Measurements from ENCODE around the gene SLC10A1.

Gene SLC10A1

DNA sequence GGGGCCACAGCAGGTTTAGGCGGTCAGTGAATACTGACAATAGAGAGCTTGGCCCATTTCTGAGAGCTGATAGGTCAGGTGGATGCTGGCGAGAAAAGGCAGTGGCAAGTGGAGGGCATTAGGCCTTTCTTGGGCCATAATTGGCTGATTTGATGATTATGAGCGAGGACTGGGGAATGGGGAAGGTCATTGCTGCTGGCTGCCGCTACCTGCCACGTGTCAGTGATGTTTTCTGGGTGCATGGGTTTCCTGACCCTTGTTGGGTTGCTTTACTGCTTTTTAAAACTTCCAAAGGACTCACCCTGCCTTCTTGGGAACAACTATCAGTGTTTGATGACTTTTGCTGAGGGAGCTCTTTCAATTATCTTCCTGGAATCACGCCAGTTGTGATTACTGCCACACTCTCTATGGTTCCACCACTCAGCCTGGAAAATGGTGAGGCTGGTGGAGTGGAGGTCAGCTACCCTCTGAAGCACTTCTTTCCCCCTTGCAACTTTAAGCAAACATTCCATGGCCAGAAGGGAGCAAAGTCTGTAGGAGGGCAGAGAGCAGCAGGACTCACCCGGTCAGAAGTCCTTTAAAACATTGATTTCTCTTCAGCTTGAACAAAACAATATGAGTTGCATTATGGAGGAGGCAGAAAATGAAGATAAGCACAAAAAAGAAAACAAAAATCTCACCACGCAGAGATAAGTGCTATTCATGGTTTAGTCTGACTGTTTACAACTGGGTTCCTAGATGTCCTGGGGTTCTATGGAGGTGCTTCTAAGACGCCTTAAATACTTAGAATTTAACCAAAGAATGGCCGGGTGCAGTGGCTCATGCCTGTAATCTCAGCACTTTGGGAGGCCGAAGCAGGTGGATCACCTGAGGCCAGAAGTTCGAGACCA, 12.1 kb upstream of the SLC10A1 start:
- no peak for DNase-seq (ENCODE audit: low read depth)

DNA sequence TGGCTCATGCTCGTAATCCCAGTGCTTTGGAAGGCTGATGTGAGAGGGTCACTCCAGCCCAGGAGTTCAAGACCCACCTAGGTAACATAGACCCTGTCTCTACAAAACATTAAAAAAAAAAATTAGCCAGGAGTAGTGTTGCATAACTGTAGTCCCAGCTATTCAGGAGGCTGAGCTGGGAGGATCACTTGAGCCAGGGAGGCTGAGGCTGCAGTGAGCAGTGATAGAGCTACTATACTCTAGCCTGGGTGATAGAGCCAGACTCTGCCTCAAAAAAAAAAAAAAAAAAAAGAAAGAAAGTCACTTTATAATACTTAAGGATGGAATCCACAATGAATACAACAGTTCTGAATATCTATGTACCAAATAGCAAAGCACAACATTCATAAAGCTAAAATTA, 10.2 kb upstream of the SLC10A1 start:
- no peak for DNase-seq (ENCODE audit: low read depth)

DNA sequence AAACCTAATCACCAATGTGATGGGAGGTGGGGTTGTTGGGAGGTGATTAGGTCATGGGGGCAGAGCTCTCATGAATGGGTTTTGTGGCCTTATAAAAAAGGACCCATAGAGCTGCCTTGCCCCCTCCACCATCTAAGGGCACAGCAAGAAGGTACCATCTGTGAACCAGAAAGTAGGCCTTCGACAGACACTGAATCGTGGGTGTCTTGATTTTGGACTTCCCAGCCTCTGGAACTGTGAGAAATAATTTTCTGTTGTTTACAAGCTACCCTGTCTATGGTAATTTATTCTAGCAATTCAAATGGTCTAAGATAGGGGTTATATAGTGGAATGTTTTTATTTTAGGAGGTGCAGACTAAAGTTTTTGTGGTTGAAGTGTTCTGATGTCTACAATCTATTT, 7.9 kb upstream of the SLC10A1 start:
- DNase-seq (ENCODE audit: low read depth), result no peak

DNA sequence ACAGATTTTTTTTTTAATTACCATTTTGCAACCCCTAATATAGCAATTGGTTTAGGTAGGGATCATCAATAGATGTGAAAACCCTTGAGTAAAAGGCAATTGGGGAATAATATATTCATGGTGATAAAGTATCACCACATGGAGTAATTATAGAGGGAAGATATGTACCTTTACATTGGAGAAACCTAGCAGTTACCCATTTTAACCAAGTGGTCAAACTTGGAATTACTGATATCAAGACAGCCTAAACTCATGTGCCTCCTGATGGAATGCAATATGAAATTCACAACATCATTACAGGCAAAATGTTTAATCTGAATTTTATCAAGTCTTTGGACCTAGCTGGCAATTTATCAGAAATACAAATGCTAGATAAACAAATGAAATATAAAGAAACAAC, 6.7 kb upstream of the SLC10A1 start:
- DNase-seq (ENCODE audit: low read depth), result no peak

DNA sequence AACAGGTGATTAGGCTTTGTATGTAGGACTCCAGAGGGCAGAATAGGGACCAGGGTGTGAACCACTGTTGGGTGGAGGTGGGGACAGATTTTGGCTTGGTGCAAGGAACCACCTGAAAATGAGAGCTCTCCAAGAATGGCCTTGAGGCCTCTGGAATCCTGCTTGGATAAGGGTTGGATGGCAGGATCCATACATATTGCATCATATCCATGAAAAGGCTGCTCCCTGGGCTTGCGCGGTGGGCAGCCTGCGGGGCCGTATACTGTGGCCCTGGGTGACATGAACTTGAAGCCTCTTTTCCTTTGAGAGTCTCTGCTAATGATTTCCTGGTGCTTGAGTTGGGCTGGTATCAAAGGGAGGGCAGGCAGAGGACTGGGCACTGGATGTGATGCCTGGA, 1.3 kb upstream of the SLC10A1 start:
- DNase-seq (ENCODE audit: low read depth), result no peak

DNA sequence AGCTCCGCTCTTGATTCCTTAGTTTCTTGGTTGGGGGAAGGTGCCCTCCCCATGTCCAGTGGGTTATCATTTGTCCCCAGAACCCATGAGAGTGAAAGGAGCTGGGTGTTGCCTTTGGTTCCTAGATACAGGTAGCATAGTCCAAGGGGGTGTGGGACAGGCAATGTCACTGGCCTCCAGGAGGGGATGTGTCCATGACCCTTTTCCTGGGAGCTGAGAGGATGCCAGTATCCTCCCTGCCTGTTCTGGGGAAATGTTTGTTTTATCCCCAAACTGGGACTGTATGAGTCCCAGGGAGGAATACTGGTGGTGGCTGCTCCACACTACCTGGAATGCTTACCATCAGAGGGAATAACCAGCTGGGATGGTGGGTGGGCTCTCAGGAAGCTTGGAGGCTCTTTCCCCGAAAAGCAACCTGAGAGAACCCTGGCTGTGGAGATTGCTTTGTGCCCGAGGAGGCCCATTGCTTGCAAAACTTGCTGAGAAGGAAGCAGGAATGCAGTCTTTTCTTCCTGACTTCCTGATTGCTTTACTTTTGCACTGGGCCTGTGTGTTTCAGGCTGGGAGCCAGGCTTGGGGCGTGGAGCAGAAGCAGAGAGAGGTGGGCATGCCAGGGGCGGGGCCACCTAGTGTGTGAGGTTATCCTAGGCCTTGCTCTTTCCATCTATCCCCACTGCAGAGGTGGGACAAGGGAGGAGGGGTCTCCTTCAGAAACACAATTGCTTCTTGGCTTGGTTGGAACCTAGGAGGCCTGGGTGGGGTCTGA, 715 bp upstream of the SLC10A1 start:
- no peak for DNase-seq (ENCODE audit: low read depth)

DNA sequence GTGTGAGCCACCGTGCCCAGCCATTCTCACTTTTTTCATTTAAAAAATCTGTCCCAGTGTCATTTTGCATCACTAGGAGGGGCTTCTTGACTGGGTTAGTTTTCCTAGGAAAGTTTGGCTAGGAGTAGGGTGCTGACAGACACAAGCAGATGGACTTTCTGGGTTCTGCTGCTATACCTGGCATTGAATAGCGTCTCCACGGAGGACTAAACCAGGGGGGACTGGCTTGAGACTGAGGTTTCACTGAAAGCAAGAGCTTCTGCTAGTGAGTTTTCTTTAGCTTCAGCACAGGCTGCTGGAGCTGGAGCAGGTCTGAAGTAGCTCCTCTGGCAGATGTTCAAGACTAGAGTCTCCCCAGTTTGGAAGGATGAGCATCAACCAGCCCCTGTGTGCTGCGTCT, 1.4 kb downstream of the SLC10A1 start:
- DNase-seq (ENCODE audit: low read depth), result no peak

DNA sequence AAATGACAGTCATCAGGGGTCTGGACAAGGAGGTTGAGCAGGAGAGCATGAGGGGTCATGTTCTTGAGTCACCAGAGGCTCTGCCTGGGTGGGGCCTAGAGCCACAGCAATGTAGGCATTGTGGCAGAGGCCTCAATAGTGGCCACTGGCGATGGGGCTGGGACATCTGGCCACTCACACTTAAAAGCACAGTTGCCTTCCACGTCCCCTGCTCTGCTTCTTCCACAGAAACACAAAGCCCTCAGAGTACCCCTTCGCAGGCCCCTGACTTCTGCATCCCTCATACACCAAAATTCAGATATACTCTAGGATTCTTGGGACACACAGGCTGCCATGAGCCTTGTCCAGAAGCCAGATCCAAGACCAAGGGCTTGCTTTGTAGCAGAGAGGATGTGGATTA, 2.2 kb downstream of the SLC10A1 start:
- no peak for DNase-seq (ENCODE audit: low read depth)

DNA sequence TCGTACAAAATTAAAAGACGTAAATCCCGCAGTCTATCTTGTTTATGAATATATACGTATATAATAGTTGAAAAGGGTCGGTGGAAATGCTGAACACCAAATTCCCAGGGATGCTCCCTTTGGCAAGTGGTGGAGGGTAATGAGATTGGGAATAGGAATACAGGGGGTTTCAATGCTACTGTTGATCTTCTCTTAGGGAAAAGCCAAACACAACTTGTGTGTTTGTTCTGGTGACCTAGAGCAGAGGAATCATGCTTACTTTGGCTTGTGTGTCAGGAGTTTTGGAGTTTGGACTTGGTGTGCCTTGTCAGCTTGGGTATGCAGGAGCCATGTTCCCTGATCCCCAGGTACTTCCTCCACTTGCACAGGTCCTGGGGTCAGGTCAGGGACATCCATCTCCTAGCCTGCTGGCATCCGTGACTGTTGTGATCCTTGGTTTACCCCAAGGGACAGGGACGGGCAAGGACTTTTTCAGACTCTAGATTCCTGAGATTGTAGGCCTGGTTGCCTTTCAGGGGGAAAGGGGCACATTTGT, 4.1 kb downstream of the SLC10A1 start:
- DNase-seq (ENCODE audit: low read depth), result no peak

DNA sequence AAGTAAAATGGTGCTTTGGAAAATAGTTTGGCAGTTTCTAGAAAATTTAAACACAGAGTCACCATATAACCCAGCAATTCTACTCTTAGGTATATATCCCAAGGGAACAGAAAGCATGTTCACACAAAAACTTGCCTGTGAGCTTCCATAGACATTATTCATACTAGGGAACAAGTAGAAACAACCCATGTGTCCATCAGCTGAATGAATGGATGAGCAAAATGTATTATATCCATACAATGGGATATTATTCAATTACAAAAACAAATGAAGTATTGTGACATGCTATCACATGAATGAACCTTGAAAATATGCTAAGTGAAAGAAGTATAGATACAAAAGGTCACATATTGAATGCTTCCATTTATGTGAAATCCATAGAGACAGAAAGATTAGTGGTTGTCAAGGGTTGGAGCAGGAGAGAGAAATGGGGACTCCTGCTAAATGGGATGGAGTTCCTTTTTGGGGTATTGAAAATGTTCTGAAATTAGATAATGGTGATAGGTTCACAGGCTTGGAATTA, 7.9 kb downstream of the SLC10A1 start:
- no peak for DNase-seq (ENCODE audit: low read depth)

DNA sequence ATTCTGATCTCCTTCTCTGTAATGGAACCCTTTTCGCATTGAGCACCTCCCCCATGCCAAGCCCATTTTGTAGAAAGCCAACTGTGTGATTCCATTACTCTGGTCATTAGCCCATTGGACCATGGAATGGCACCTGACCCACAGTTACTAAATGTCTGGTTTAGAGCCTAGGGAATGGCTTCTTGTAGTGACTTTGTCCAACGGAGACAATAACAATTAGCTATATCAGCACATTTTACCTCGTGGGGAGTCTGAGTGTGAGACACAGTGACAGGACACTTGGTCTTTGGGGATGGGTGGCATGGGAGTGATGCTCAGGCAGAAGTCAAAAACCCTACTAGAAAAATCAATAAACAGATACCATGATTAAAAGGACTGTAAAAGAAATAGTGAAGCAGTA, 10.4 kb downstream of the SLC10A1 start:
- DNase-seq (ENCODE audit: low read depth), result no peak

DNA sequence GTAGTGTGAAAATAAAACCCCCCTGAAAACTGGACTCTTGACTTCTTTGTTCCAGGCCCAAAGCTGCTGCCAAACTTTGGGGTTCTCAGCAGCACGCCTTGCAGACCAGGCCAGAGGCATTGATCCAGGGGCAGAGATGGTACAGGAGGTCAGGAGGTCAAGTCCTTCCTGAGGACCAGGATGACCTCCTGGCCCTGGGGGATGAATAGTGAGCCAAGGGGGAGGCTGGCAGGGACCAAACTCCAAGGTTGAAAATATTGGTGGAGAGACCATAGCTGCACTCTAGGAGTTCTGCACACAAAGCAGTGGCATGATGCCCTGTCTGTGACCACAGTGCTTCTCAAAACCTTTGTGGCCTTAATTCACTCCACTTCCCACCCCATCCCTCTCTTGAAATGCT, 12.1 kb downstream of the SLC10A1 start:
- no peak for DNase-seq (ENCODE audit: low read depth)

DNA sequence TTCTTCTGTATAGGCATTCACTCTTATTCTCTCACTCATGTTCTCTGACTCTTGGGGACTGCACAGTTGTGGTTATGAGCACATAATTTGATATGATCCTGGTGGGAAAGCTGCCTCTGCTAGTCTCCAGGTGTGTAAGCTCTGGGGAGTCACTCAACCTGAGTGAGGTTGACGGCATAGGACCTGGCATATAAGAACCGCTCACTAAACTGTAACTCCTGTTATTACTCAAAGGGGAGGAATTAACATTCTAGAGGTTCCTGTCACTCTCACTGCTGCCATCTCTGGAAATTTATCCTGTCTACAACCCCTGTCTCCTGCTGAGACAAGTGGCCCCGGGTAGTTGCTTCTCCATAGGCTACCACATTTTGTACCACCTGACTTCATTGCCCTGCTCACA, 16.1 kb downstream of the SLC10A1 start:
- no peak for DNase-seq (ENCODE audit: low read depth)

DNA sequence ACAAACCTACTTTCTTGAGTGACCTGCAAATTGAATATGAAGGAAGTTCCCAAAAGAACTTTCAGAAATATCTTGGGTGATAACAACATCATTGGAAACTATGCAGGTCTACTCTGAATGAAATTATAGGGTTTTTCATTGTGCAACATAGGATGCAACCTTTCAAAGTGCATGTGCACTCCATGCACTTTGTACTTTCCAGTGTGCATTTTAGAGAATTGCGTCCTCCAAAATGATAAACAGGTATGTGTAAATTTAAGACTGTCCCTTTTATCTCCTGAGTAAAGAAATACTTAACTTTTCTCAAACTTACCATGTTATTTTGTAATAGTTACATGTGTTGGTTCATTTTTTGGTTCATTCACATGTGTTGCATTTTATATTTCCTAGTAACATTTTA, 16.9 kb downstream of the SLC10A1 start:
- DNase-seq (ENCODE audit: low read depth), result no peak

DNA sequence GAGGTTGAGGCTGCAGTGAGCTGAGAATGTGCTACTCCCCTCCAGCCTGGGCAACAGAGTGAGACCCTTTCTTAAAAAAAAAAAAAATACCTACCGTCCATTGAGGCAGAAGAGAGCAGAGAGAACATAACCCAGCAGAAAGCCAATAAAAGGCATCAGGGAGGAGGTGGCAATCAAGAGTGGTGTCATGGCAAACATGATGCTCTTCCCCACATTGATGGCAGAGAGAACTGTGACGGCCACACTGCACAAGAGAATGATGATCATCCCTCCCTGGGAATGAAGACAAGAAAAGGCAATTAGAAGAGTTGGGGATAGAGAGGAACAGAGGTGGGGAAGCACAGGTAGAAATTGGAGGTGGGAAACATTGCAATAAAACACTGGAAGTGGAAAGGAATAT, 18.0 kb downstream of the SLC10A1 start:
- DNase-seq (ENCODE audit: low read depth), result no peak

DNA sequence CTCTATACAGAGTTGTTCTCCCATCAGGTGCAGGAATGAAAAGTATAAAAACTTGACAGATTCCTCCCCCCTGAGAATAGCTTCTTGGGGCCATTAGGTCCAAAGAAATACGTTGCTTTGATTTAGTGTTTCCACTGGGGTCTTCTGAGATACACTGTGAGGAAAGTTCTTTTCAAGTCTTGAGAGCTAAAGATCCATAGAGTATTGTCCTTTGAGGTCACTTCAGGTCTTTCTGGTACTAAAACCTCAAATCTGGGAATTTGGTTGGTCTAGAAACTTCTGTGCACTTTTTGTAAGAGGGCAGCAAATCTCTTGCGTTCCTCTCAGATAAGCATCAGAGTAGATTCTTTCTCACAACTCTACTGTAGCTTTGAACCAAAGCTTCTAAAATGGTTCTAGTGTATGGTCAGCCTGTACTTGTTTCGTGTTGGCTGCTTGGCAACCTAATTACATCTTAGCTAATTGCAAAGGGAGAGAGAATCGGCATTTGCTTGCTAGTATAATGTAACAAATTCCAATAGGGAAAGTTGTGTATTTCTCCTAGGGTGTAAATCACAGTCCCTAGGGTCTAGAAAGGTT, 20.1 kb downstream of the SLC10A1 start:
- DNase-seq (ENCODE audit: low read depth), result no peak

DNA sequence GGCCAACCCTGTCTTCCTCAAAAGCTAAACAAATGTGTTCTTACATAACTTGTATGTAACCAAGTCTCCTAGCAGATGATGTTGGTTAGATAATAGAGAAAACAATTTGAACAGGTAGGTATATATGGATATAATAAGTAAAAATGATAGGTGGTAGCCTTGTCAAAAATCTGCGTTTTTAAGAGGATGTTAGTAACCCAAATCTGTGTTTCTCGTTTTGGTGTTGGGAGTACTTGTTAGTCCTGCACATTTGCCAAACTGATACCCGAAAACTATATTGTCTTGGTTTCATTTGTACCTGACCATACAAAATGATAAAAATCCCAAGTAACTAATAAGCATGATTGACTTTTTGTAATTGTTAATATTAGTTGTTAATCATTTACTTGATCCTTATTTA, 22.0 kb downstream of the SLC10A1 start:
- no peak for DNase-seq (ENCODE audit: low read depth)

DNA sequence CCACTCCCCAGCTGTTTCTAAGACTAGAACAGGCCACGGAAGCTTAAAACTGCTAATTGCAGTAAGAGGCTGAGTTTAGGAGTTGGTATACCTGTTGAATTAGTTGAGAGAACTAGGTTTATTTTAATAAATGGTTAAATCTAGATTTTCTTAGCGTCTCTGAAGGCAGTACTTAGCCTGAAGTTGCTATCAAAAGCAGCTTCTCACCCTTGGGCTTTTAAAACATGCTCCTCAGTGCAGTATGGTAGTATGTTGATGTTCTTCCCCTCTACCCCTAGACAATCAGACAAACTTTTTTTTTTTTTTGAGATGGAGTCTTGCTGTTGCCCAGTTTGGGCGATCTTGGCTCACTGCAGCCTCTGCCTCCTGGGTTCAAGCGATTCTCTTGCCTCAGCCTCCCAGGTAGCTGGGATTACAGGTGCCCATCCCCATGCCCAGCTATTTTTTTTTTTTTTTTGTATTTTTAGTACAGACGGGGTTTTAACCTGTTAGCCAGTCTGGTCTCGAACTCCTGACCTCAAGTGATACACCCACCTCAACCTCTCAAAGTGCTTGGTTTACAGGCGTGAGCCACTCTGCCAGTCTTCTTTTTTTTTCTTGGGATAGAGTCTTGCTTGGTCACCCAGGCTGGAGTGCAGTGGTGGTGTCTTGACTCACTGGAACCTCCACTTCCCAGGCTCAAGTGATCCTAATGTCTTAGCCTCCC, 23.3 kb downstream of the SLC10A1 start:
- no peak for DNase-seq (ENCODE audit: low read depth)

DNA sequence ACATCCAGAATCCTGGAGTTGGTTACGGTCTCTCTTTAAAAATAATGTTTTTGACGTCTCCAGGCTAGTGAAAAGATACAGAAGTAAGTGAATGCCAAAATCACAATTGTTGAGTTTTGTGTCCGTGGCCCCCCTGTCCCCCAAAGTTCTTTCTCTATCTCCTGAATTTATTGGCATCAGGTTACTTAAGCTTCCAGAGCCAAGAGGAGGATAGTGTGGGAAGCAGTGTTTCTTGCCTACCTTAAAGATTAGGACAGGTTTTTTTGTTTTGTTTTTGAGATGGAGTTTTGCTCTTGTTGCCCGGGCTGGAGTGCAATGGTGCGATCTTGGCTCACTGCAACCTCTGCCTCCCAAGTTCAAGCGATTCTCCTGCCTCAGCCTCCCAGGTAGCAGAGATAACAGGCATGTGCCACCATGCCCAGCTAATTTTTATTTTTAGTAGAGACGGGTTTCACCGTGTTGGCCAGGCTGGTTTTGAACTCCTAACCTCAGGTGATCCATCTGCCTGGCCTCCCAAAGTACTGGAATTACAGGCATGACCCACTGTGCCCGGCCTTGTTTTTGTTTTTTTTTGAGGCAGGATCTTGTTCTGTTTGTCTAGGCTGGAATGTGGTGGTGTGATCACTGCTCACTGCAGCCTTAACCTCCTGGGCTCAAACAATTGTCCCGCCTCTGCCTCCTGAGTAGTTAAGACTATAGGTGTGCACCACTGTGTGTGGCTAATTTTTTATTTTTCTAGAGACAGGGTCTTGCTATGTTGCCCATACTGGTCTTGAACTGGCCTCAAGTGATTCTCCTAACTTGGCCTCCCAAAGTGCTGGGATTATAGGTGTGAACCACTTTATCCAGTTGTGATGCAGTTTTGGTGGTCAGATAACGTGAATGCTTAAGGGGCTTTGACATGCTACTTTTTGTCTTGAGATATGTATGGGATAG, 24.7 kb downstream of the SLC10A1 start:
- no peak for DNase-seq (ENCODE audit: low read depth)

DNA sequence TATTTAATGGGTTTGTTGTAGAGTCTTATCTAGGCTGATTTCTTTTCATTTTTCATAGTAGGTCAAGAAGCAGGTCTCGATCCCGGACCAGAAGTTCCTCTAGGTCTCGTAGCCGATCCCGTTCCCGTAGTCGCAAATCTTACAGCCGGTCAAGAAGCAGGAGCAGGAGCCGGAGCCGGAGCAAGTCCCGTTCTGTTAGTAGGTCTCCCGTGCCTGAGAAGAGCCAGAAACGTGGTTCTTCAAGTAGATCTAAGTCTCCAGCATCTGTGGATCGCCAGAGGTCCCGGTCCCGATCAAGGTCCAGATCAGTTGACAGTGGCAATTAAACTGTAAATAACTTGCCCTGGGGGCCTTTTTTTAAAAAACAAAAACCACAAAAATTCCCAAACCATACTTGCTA, 25.9 kb downstream of the SLC10A1 start:
- DNase-seq (ENCODE audit: low read depth), result no peak

DNA sequence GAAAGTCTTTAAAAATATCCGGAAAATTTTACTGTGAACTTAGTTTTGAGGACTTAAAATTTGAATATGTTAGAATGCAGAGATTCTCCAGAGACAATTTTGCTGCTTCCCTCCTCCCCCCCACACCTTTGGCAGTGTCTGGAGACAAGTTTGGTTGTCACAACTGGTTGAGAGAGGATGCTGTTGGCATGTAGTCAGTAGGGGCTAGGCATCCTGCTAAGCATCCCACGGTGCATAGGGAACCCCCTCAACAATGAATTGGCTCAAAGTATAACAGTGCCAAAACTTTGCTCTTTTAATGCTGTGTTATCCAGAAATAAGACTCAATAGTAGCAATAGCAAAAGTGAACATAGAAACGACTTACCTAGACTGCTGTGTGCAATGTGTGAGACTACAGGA, 26.5 kb downstream of the SLC10A1 start:
- no peak for DNase-seq (ENCODE audit: low read depth)
